K562 (cell line): ENCODE results near the gene TANK. TPM values are rescaled to one million over a fixed set of nuclear protein-coding genes. Genes with fewer than 3 reads are reported as not detected.
A peak's percentile ranks its signal among the peaks of the same experiment; 100 is the strongest.

ENCODE experiments used
- ATAC-seq: fragments of 200-7000 bp; cut with Tn5 transposase; 3 replicates; pipeline ENCODE4 v1.9.1; 2020; ENCODE audit warnings: moderate library complexity
- BruUV-seq: library from RNA; stranded (reverse); fragments of 400-500 nt; replicated peaks from 2 replicates; lab custom pipeline; 2021; lab: Mats Ljungman, UMichigan
- CTCF ChIA-PET: fragments of 300-600 bp; formaldehyde crosslinking; extraction: SDS; loops from one replicate; lab custom pipeline; 2021; ENCODE audit warnings: low intra/inter-chr PET ratio; lab: Yijun Ruan, JAX
- POLR2A ChIA-PET: fragments of 300-600, 350-650 bp; sonication (Branson Sonifier 250); formaldehyde crosslinking; extraction: SDS; loops from one replicate; lab custom pipeline; 2021; ENCODE audit warnings: antibody characterized with exemption, inconsistent platforms; lab: Yijun Ruan, JAX
- DNase-seq, 4 experiments: peaks; one replicate each; pipeline versions ENCODE4 v3.0.0 to v3.0.0-alpha.2; 2011 to 2018; ENCODE audit warnings: low spot score in 3 of 4, mixed read lengths in 3 of 4; ENCODE audit errors: extremely low read depth in 1 of 4
- FAIRE-seq: peaks from 2 replicates; lab custom pipeline; 2011; peaks lifted over from hg19 to GRCh38; lab: Jason Lieb, UNC
- H2AFZ ChIP-seq: 2 replicates; pipeline ENCODE4 v1.6.0; 2011; ENCODE audit warnings: low read depth, low read length, control low read depth, inconsistent platforms
- H3K27ac ChIP-seq: fragments of 200-600 bp; 3 replicates; pipeline ENCODE4 v1.8.0; 2011; ENCODE audit warnings: low read depth, mild to moderate bottlenecking, control low read depth, inconsistent platforms, low read length, moderate library complexity, mixed read lengths; ENCODE audit errors: extremely low read depth
- H3K27me3 ChIP-seq, 2 experiments: fragments of 300-600 bp in 1 of 2; 2 replicates in 1 of 2; 3 replicates in 1 of 2; pipeline versions ENCODE4 v1.6.0 to v1.8.0; 2011; ENCODE audit warnings: inconsistent platforms in 2 of 2, low read length in 2 of 2, mild to moderate bottlenecking in 1 of 2, mixed read lengths in 1 of 2, moderate library complexity in 1 of 2; ENCODE audit not compliant: control insufficient read depth in 2 of 2, insufficient read depth in 2 of 2
- H3K36me3 ChIP-seq: fragments of 300-600 bp; 3 replicates; pipeline ENCODE4 v1.8.0; 2011; ENCODE audit warnings: mild to moderate bottlenecking, low read length, inconsistent platforms; ENCODE audit not compliant: control insufficient read depth, insufficient read depth
- H3K4me1 ChIP-seq, 2 experiments: fragments of 200-600 bp in 1 of 2; replicated peaks in 1 of 2; 2 replicates in 1 of 2; 3 replicates in 1 of 2; pipeline versions ENCODE4 v1.5.1 to v1.8.0; 2011; ENCODE audit warnings: inconsistent platforms in 2 of 2, low read length in 2 of 2, mild to moderate bottlenecking in 1 of 2, mixed read lengths in 1 of 2, moderate library complexity in 1 of 2; ENCODE audit not compliant: control insufficient read depth in 2 of 2, insufficient read depth in 2 of 2
- H3K4me2 ChIP-seq: 2 replicates; pipeline ENCODE4 v1.6.1; 2011; ENCODE audit warnings: low read length, control low read depth, inconsistent platforms, mixed read lengths; ENCODE audit not compliant: insufficient read depth
- H3K4me3 ChIP-seq: fragments of 200-600 bp; sonication (generic), shearing (Covaris generic); 2 replicates; pipeline ENCODE4 v1.5.1; 2016; ENCODE audit warnings: control low read depth, inconsistent platforms
- H3K79me2 ChIP-seq: fragments of 200-600 bp; 3 replicates; pipeline ENCODE4 v1.8.0; 2011; ENCODE audit warnings: low read length, inconsistent platforms; ENCODE audit not compliant: control insufficient read depth, insufficient read depth
- H3K9ac ChIP-seq, 2 experiments: 2 replicates each; pipeline versions ENCODE4 v1.6.0 to v1.6.1; 2011; ENCODE audit warnings: low read depth in 2 of 2, low read length in 2 of 2, control low read depth in 1 of 2, inconsistent platforms in 1 of 2, mild to moderate bottlenecking in 1 of 2, mixed read lengths in 1 of 2; ENCODE audit not compliant: insufficient read depth in 1 of 2
- H3K9me1 ChIP-seq: one replicate; pipeline ENCODE4 v1.6.0; 2011; ENCODE audit warnings: inconsistent platforms, mild to moderate bottlenecking, low read length, moderate library complexity; ENCODE audit not compliant: control insufficient read depth, insufficient read depth
- H3K9me3 ChIP-seq: replicated peaks from 2 replicates; pipeline ENCODE4 v1.5.1; 2011; ENCODE audit warnings: low read depth, low read length, inconsistent platforms; ENCODE audit not compliant: control insufficient read depth, insufficient read depth
- H4K20me1 ChIP-seq: replicated peaks from 2 replicates; pipeline ENCODE4 v1.6.1; 2011; ENCODE audit warnings: low read length, inconsistent platforms, mixed read lengths; ENCODE audit not compliant: control insufficient read depth, insufficient read depth
- CEBPG ChIP-seq, 3 experiments: fragments of 200-800 bp in 1 of 3; sonication (Bioruptor generic) in 1 of 3; sonication (generic) in 1 of 3; formaldehyde crosslinking in 1 of 3; IDR thresholded peaks in 2 of 3; conservative IDR thresholded peaks in 1 of 3; 2 replicates each; pipeline versions ENCODE4 v1.6.1 to v1.8.0; 2016 to 2022; ENCODE audit warnings: missing compliant biosample characterization in 2 of 3, missing genetic modification characterization in 2 of 3, mild to moderate bottlenecking in 1 of 3, missing genetic modification reagents in 1 of 3
- CREB5 ChIP-seq: fragments of 250-450 bp; sonication (Bioruptor Pico); IDR thresholded peaks from 2 replicates; pipeline ENCODE4 v1.5.0; 2020; ENCODE audit warnings: mild to moderate bottlenecking
- CTBP1 ChIP-seq: fragments of 450-650 bp; IDR thresholded peaks from 2 replicates; pipeline ENCODE4 v1.6.1; 2016; ENCODE audit warnings: borderline replicate concordance
- HDAC6 ChIP-seq: IDR thresholded peaks from 2 replicates; pipeline ENCODE4 v1.6.1; 2012; ENCODE audit warnings: low read depth, mild to moderate bottlenecking, control low read depth, inconsistent platforms, low read length, moderate library complexity
- HDGF ChIP-seq: fragments of 450-650 bp; IDR thresholded peaks from 2 replicates; pipeline ENCODE4 v1.6.1; 2016
- ZNF197 ChIP-seq: fragments of 200-800 bp; sonication (Bioruptor generic); IDR thresholded peaks from 2 replicates; pipeline ENCODE4 v1.6.1; 2016; ENCODE audit warnings: low read depth, missing genetic modification characterization, missing compliant biosample characterization
- WGBS: fragments of 100-300 bp; shearing (Covaris generic); methylation state at CpG from one replicate; pipeline ENCODE4 v1.1.6; 2016; ENCODE audit warnings: low coverage, mixed read lengths; ENCODE audit not compliant: insufficient coverage; ENCODE audit errors: missing lambda C conversion rate; 5-methylcytosine and 5-hydroxymethylcytosine counted together
- in situ Hi-C: fragments of 300-500 bp; cut with MboI; formaldehyde crosslinking; loops from 4 replicates; pipeline ENCODE4 v1.15.0; 2018; ENCODE audit warnings: inconsistent platforms, mixed read lengths
- intact Hi-C: fragments of 100-400 bp; cut with micrococcal nuclease; formaldehyde crosslinking; loops from 2 replicates; pipeline ENCODE4 v1.14.2; 2022
- polyA plus RNA-seq, 8 experiments: library from polyadenylated mRNA; depleted of rRNA in 4 of 8; stranded (reverse) in 5 of 8; unstranded in 3 of 8; fragments of >200 nt; fragmentation: Nextera tagmentation in 2 of 8; fragmentation: Illumina TruSeq in 1 of 8; extraction: Ambion mirVana in 2 of 8; extraction: Trizol in 1 of 8; gene quantifications; 2 replicates each; pipeline versions ENCODE4 v1.2.1 to v1.2.3, GENCODE V29; 2011 to 2014; ENCODE audit warnings: inconsistent platforms in 1 of 8, missing spikeins in 1 of 8
- total RNA-seq, 7 experiments: library from RNA; depleted of rRNA in 6 of 7; stranded (reverse); fragments of >200 nt in 6 of 7; fragmentation: Illumina TruSeq in 2 of 7; extraction: Trizol in 2 of 7; gene quantifications; 2 replicates each; pipeline versions ENCODE4 v1.2.1 to v1.2.3, GENCODE V29; 2011 to 2021; ENCODE audit warnings: low replicate concordance in 1 of 7

TANK gene
- total and polyA plus RNA-seq, 9 of the 15 experiments (the other 6 are each of a cell fraction or from before 2014, with no cell fraction given), result 43.0 to 91.5 (median 54.4) TPM

GRCh38 chr2:161204846-161205245, 44.6 kb downstream of the TANK start (continued):
- TF ChIP-seq CREB5 (CRISPR knock-in tag), result no peak
- no peak for TF ChIP-seq ZNF197 (CRISPR knock-in tag)
- no peak for TF ChIP-seq HDGF
- no peak for TF ChIP-seq HDAC6

- POLR2A ChIA-PET, result no interaction called here
- Histone ChIP-seq H3K9me3 (no peaks in the 10 kb centered on the region), H3K4me3 (no peak overlapping the region), H3K4me2 (no peak overlapping the region), H3K36me3 (peaks cover 50% of the 10 kb centered on the region), H3K9ac (no peak overlapping the region), H4K20me1 (no peaks in the 10 kb centered on the region), H3K27ac (no peak overlapping the region), H3K9me1 (no peaks in the 10 kb centered on the region), H3K79me2 (no peaks in the 10 kb centered on the region; the same call in 2 of the 3 replicates), H2AFZ (no peak overlapping the region), H3K4me1 (peaks cover 0 to 9% of the 10 kb centered on the region in 2 experiments; a peak in 1 of 5 replicates), H3K27me3 (no peaks in the 10 kb centered on the region)
- WGBS, result 55% methylated on average over 1 of the region's 1 CpG
- FAIRE-seq, result no peak
- ATAC-seq, result no peak
- intact Hi-C loops, result no loop called here
- no peak for DNase-seq
- CTCF ChIA-PET, result no interaction called here
- TF ChIP-seq CEBPG (CRISPR knock-in tag; IDR thresholded peaks at IDR 0.05) (no peak), CEBPG (tag; conservative IDR thresholded peaks at IDR 0.05 in 1 of 2, IDR thresholded peaks at IDR 0.05 in 1 of 2) (0 out of 4 replicates have a peak, but pooled peaks of 1 of the 2 experiments have one; percentile 6), CTBP1 (no peak)
- no TSS peak for BruUV-seq
- in situ Hi-C loops, result no loop called here
These were observed 46.3 kb downstream of the TANK start for GRCh38 chr2:161206471-161207032.
